Lung (tissue), 12 donors: ENCODE data around the gene CHTF8. TPM values are rescaled to one million over a fixed set of nuclear protein-coding genes. Genes with fewer than 3 reads are reported as not detected.

Experiments used
- ATAC-seq: fragments of 200-7000 bp; cut with Tn5 transposase; one replicate; pipeline ENCODE4 v1.9.1; 2020; ENCODE audit warnings: moderate number of reproducible peaks; ENCODE audit not compliant: insufficient read depth, low FRiP score
- DNase-seq, 3 donors: peaks; one replicate each; pipeline ENCODE4 v3.0.0-alpha.2; 2013 to 2017
- H3K27ac ChIP-seq, 2 donors: one replicate each; pipeline ENCODE4 v1.5.1; 2013; ENCODE audit warnings: mild to moderate bottlenecking in 2 of 2, moderate library complexity in 2 of 2, control low read depth in 1 of 2, inconsistent platforms in 1 of 2, low read depth in 1 of 2, low read length in 1 of 2
- H3K27me3 ChIP-seq, 3 donors: one replicate each; pipeline ENCODE4 v1.5.1; 2013; ENCODE audit warnings: low read length in 2 of 3; ENCODE audit not compliant: control insufficient read depth in 3 of 3, insufficient read depth in 3 of 3
- H3K36me3 ChIP-seq, 4 donors: one replicate each; pipeline ENCODE4 v1.5.1; 2013; ENCODE audit warnings: low read length in 4 of 4, mild to moderate bottlenecking in 1 of 4, moderate library complexity in 1 of 4; ENCODE audit not compliant: control insufficient read depth in 4 of 4, insufficient read depth in 4 of 4
- H3K4me1 ChIP-seq, 5 donors: one replicate each; pipeline ENCODE4 v1.5.1; 2013; ENCODE audit warnings: low read length in 5 of 5, mild to moderate bottlenecking in 2 of 5, moderate library complexity in 1 of 5; ENCODE audit not compliant: control insufficient read depth in 5 of 5, insufficient read depth in 5 of 5
- H3K4me3 ChIP-seq: one replicate; pipeline ENCODE4 v1.5.1; 2013; ENCODE audit warnings: mild to moderate bottlenecking, control low read depth, moderate library complexity
- H3K9ac ChIP-seq, 2 donors: one replicate each; pipeline ENCODE4 v1.5.1; 2013; ENCODE audit warnings: low read length in 2 of 2, control low read depth in 1 of 2; ENCODE audit not compliant: insufficient read depth in 1 of 2
- H3K9me3 ChIP-seq, 4 donors: one replicate each; pipeline ENCODE4 v1.5.1; 2013; ENCODE audit warnings: low read length in 3 of 4, mild to moderate bottlenecking in 1 of 4, moderate library complexity in 1 of 4; ENCODE audit not compliant: control insufficient read depth in 4 of 4, insufficient read depth in 3 of 4
- WGBS, 2 donors: extraction: QIAGEN DNeasy Blood & Tissue Kit; methylation state at CpG; one replicate each; pipeline ENCODE4 v1.1.7; 2013; 5-methylcytosine and 5-hydroxymethylcytosine counted together
- polyA plus RNA-seq, 2 donors: library from polyadenylated mRNA; stranded (reverse); fragments of 200-250 nt; gene quantifications; one replicate each; pipeline ENCODE4 v1.2.1, GENCODE V29; 2013
- total RNA-seq, 2 donors: library from RNA; depleted of rRNA in 1 of 2; stranded (reverse); fragments of >200 nt in 1 of 2; gene quantifications; one replicate each; pipeline ENCODE4 v1.2.1, GENCODE V29; 2014 to 2021
- TF ChIP-seq, protein P1 (sequence below): IDR thresholded peaks from 2 replicates; pipeline ENCODE4 v1.5.1; 2012; ENCODE audit warnings: mild to moderate bottlenecking; ENCODE audit errors: control extremely low read depth, extremely low read depth
- donor health status: control.
- donor health status: control.
- donor health status: Bipolar disorder and iron deficiency.
- donor health status: healthy.
- donor health status: DM: yes; HTN: yes; CAD: no.

The CHTF8 gene
- total and polyA plus RNA-seq, 4 donors: 26.0 to 101 (median 81.5) TPM

DNA sequence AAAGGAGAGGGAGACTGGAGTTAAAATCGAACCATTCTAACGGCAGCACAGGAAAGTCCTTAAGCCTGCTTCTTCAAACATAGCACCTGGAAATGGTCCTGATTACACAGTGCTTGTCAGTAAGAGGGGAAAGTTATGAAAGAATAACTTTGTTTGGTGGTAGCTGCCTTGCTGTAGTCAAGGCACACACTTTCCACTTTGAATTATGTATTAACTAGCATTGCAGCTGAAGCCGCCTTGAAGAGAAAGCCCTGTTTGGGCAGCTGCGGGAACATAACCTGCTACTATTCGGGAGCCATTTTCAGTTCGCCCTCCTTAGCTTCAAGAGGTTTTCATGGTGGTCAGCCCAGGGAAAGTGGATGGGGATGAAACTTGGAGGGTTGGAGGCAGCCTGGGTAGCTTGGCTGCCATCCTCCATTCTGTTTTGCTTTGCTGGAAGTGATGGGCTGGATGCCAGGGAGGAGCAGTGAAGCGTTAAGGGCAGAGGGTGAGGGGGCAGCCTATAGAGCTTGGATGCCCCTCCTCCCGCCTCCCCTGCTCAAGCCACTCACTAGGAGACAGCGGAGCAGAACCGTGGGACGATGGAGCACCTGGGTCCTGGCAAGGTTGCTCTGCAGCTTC, 32.2 kb downstream of the CHTF8 start:
- Histone ChIP-seq H3K27me3 (peaks cover 0 to 5% (median 0%) of the 10 kb centered on the region in 3 donors), H3K9me3 (no peaks in the 10 kb centered on the region), H3K27ac (peak overlapping the region in 1 of 2 donors; percentile 92), H3K9ac (peak overlapping the region in 1 of 2 donors; percentile 10), H3K4me3 (no peak overlapping the region), H3K36me3 (no peaks in the 10 kb centered on the region), H3K4me1 (peaks cover 0 to 7% (median 0%) of the 10 kb centered on the region in 5 donors)
- DNase-seq (peak; percentile 60 to 87 (median 64)), ATAC-seq (peak; percentile 57)
- WGBS, 2 donors: 61 to 74% methylated on average over 11 of the region's 11 CpGs
- TF ChIP-seq, protein P1, sequence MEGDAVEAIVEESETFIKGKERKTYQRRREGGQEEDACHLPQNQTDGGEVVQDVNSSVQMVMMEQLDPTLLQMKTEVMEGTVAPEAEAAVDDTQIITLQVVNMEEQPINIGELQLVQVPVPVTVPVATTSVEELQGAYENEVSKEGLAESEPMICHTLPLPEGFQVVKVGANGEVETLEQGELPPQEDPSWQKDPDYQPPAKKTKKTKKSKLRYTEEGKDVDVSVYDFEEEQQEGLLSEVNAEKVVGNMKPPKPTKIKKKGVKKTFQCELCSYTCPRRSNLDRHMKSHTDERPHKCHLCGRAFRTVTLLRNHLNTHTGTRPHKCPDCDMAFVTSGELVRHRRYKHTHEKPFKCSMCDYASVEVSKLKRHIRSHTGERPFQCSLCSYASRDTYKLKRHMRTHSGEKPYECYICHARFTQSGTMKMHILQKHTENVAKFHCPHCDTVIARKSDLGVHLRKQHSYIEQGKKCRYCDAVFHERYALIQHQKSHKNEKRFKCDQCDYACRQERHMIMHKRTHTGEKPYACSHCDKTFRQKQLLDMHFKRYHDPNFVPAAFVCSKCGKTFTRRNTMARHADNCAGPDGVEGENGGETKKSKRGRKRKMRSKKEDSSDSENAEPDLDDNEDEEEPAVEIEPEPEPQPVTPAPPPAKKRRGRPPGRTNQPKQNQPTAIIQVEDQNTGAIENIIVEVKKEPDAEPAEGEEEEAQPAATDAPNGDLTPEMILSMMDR: no peak

DNA sequence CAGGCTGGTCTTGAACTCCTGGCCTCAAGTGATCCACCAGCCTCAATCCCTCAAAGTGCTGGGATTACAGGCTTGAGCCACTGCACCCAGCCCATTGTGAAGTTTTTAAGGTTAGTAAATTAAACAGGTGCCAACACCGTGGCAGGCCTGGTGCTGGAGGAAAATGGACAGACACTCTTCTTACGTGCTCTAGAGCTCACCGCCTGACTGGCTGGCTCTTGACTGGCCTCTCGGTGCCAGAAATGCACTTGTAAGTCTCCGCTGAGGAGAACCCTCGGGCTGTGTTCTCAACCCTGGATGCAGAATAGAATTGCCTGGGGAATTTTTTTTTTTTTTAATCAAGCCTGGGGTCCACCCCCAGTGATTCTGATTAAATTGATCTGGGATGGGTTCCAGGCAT, 37.2 kb downstream of the CHTF8 start:
- no peak overlapping the region for H3K27ac ChIP-seq
- no peak overlapping the region for H3K4me3 ChIP-seq
- peak; percentile 64 for ATAC-seq
- H3K9ac ChIP-seq: no peak overlapping the region
- DNase-seq: peak in 1 of 3 donors; percentile 58
- H3K4me1 ChIP-seq: peaks cover 0 to 5% (median 2%) of the 10 kb centered on the region in 5 donors
- H3K9me3 ChIP-seq: no peaks in the 10 kb centered on the region
- H3K27me3 ChIP-seq: no peaks in the 10 kb centered on the region
- WGBS, 2 donors: 73 to 92% methylated on average over 6 of the region's 6 CpGs
- TF ChIP-seq, protein P1: no peak
- no peaks in the 10 kb centered on the region for H3K36me3 ChIP-seq

DNA sequence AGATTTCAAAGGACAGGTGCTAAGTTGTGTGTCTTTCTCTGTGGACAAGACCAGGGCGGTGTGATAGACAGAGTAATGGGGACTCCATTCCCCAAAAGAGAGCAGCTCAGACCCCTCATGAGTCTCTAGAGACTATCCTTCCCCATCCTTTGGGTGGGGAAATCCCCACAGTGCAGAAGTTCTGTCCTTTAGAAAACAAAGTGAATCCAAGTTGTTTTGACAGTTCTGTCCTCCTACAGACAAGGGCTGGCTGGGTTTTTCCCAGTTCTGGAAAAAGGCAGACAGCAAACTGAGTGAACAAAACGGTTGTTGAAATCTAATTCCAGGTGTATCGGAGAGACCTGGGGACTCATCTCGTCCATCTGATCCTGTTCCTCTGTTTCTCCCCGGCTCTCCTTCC, 37.9 kb downstream of the CHTF8 start:
- Histone ChIP-seq H3K27me3 (no peaks in the 10 kb centered on the region), H3K4me1 (peaks cover 0 to 9% (median 8%) of the 10 kb centered on the region in 5 donors), H3K27ac (peak overlapping the region in 1 of 2 donors; percentile 56), H3K4me3 (no peak overlapping the region), H3K36me3 (no peaks in the 10 kb centered on the region), H3K9me3 (no peaks in the 10 kb centered on the region), H3K9ac (no peak overlapping the region)
- no peak for ATAC-seq
- WGBS, 2 donors: 71 to 74% methylated on average over 5 of the region's 5 CpGs
- TF ChIP-seq, protein P1: no peak
- DNase-seq: no peak
